GM19467 (cell line): Measurements from ENCODE around the gene RNF121.
"Not testable (repeated sequence)": the region's sequence is repeated elsewhere in the genome, so short reads cannot be mapped to it uniquely, and the experiment has no call there.

Experiments used
- ATAC-seq: cut with Tn5 transposase; IDR thresholded peaks from one replicate; pipeline ENCODE4 v1.9.1; 2021; ENCODE audit warnings: mild to moderate bottlenecking, moderate library complexity; ENCODE audit not compliant: unreplicated experiment

RNF121 gene

DNA sequence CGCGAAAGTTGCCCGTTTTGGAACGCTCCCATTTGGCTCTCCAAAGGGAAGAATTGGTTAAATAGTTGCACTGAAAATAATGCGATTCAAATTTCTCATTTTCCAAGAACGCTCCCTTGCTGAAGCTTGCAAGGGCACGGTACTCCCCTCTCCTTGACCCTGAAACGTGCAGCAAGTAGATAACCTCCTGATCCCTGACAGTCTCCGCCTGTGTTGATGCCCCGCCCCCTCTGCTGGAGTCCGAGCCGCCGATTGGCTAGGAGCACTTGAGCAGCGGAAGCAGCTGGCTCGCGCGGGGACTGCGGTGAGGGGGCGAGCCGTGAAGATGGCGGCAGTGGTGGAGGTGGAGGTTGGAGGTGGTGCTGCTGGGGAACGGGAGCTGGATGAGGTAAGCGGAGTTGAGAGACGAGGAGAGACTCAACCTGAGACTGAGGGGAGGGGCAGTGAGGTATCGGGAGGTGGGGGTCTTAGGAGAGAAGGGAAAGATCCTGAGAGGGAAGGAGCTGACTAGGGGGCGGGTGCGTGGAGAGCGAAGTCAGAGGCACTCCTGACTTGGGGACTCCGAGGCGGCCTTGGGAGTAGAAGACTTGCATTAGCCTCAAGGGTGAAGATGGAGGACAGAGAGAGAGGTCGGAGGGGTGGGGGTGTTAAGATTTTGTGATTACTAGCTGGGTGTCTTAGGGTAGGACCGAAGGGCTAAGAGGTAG is at the start of gene RNF121:
RNF121 (plus strand) TSS at position 310 of the 707 bp plus-strand sequence; CDS start at position 326, 16 bp downstream.
- ATAC-seq, result peak; percentile 67

GRCh38 chr11:71885806-71886205 is 43.0 kb upstream of the RNF121 start:
- ATAC-seq, result not testable (repeated sequence)

DNA sequence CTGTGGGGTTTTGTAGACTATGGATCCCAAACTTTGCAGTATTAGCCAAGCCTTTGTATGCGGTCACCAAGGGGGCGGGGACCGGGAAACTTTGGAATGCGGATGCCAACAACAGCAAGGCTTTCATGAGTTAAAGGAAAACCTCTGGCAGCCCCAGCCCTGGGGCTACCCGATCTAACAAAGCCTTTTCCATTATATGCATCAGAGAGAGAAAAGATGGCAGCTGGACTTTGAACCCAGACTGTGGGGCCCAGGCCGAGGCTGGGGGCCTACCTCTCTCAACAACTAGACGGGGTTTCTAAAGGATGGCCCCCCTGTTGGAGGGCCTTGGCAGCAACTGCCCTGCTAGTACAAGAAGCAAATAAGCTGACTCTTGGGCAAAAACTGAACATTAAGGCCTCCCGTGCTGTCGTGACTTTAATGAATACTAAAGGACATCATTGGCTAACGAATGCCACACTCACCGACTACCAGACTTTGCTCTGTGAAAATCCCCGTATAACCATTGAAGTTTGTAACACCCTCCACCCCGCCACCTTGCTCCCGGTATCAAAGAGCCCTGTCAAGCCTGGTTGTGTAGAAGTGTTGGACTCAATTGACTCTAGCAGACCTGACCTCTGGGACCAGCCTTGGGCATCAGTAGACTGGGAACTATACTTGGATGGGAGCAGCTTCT is 40.4 kb upstream of the RNF121 start:
- not testable (repeated sequence) for ATAC-seq

- not testable (repeated sequence) for ATAC-seq
Measured at GRCh38 chr11:71889181-71889872, 39.5 kb upstream of the RNF121 start.

DNA sequence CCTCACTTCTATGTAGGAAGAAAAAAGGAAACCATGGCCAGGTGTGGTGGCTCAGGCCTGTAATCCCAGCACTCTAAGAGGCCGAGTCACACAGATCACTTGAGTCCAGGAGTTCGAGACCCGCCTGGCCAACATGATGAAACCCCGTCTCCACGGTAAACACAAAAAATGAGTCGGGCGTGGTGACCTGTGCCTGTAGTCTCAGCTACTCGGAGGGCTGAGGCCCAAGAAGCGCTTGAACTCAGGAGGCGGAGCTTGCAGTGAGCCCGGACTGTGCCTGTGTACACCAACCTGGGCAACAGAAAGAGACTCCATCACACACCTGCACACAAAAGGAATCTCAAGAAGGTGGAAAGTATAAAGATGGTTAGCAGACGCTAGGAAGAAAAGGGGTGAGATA is 32.9 kb upstream of the RNF121 start:
- ATAC-seq, result no peak

- ATAC-seq, result not testable (repeated sequence)
Measured at GRCh38 chr11:71901137-71901536, 27.7 kb upstream of the RNF121 start.

DNA sequence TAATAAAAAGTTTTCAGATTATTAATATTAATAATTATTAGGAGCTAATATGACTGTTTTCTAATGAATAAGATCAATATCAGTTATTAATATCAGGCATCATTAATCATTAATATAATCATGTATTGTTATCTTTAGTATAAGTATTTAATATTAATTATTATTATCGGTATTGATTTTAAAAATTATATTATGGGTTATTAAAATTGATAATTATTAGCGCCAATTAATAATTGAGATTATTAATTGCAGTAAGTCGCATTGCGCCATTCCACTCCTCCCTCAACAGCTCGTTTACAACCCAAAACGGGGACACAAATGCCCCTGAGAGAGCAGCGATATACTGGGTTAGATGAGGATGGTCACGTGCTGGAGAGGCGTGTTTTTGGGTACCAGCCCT is 20.6 kb upstream of the RNF121 start:
- ATAC-seq, result no peak

DNA sequence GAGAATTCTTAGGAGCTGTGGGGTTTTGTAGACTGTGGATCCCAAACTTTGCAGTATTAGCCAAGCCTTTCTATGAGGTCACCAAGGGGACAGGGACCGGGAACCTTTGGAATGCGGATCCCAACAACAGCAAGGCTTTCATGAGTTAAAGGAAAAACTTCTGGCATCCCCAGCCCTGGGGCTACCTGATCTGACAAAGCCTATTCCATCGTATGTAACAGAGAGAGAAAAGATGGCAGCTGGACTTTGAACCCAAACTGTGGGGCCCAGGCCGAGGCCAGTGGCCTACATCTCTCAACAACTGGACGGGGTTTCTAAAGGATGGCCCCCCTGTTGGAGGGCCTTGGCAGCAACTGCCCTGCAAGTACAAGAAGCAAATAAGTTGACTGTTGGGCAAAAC is 18.1 kb upstream of the RNF121 start:
- ATAC-seq, result not testable (repeated sequence)

GRCh38 chr11:71911321-71911985 is 17.4 kb upstream of the RNF121 start:
- ATAC-seq, result not testable (repeated sequence)

- ATAC-seq, result not testable (repeated sequence)
Measured at GRCh38 chr11:71911986-71912340, 16.9 kb upstream of the RNF121 start.

DNA sequence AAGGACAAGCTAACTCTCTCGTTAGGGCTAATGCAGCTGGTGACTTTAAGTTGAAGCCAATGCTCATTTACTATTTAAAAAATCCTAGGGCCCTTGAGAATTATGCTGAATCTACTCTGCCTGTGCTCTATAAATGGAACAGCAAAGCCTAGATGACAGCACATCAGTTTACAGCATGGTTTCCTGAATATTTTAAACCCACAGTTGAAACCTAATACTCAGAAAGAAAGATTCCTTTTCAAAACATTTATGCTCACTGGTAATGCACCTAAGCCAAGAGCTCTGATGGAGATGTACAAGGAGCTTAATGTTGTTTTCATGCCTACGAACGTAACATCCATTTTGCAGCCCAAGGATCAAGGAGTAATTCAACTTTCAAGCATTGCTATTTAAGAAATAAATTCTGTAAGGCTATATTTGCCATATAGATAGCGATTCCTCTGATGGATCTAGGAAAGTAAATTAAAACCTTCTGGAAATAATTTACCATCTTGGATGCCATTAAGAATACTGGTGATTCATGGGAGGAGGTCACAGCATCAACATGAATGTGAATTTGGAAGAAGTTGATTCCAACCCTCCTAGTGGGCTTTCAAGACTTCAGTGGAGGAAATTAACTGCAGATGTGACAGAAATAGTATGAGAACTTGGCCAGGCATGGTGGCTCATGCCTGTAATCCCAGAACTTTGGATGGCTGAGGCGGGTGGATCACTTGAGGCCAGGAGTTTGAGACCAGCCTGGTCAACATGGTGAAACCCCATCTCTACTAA is 14.9 kb upstream of the RNF121 start:
- no peak for ATAC-seq

DNA sequence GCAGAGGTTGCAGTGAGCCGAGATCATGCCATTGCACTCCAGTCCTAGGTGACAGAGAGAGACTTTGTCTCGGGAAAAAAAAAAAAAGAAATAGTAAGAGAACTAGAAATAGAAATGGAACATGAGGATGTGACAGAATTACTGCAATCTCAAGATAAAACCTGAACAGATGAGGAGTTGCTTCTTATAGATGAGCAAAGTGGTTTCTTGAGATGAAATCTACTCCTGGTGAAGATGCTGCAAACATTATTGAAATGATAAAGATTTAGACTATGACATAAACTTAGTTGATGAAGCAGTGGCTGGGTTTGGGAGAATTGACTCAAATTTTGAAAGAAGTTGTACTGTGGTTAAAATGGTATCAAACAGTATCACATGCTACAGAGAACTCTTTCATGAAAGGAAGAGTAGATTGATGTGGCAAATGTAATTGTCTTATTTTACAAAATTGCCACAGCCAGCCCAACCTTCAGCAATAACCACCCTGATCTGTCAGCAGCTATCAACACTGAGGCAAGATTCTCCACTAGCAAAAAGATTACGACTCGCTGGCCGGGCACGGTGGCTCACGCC is 14.1 kb upstream of the RNF121 start:
- ATAC-seq, result no peak

GRCh38 chr11:71917646-71918140 is 11.2 kb upstream of the RNF121 start:
- ATAC-seq, result no peak

- ATAC-seq, result peak; percentile 50
Measured at GRCh38 chr11:71927820-71928736, 768 bp upstream of the RNF121 start, which contains the start of gene XNDC1N. TSS of gene XNDC1N (minus strand) at chr11:71928594. CDS start at chr11:71923353, 5,241 bp downstream.

GRCh38 chr11:71929491-71929890 is 645 bp downstream of the RNF121 start:
- ATAC-seq, result no peak

- ATAC-seq, result no peak
Measured at GRCh38 chr11:71930556-71931244, 1.9 kb downstream of the RNF121 start.

- ATAC-seq, result no peak
Measured at GRCh38 chr11:71931245-71931602, 2.4 kb downstream of the RNF121 start.
